ENCODE data around the gene LGR5.
"Not testable (repeated sequence)": the region's sequence is repeated elsewhere in the genome, so short reads cannot be mapped to it uniquely, and the experiment has no call there.

LGR5 gene

GRCh38 chr12:71541583-71541982 is 102.0 kb downstream of the LGR5 start:
- Histone ChIP-seq H3K36me3 (ENCODE audit: control insufficient read depth, insufficient read depth, low read length) (no peaks in the 10 kb centered on the region), H3K4me3 (ENCODE audit: low read length) (no peak overlapping the region), H3K4me1 (ENCODE audit: control insufficient read depth, insufficient read depth, low read length) (no peaks in the 10 kb centered on the region), H3K9ac (ENCODE audit: low read length) (no peak overlapping the region), H3K27me3 (ENCODE audit: control insufficient read depth, insufficient read depth, low read length) (no peaks in the 10 kb centered on the region), H3K27ac (ENCODE audit: low read depth, low read length) (no peak overlapping the region)

GRCh38 chr12:71546322-71546861 is 106.8 kb downstream of the LGR5 start:
- Histone ChIP-seq H3K9ac (ENCODE audit: low read length) (no peak overlapping the region), H3K4me3 (ENCODE audit: low read length) (no peak overlapping the region), H3K27me3 (ENCODE audit: control insufficient read depth, insufficient read depth, low read length) (no peaks in the 10 kb centered on the region), H3K36me3 (ENCODE audit: control insufficient read depth, insufficient read depth, low read length) (no peaks in the 10 kb centered on the region), H3K4me1 (ENCODE audit: control insufficient read depth, insufficient read depth, low read length) (no peaks in the 10 kb centered on the region), H3K27ac (ENCODE audit: low read depth, low read length) (no peak overlapping the region)

- H3K27me3 ChIP-seq (ENCODE audit: control insufficient read depth, insufficient read depth, low read length), result no peaks in the 10 kb centered on the region
- H3K36me3 ChIP-seq (ENCODE audit: control insufficient read depth, insufficient read depth, low read length), result no peaks in the 10 kb centered on the region
- no peak overlapping the region for H3K4me3 ChIP-seq (ENCODE audit: low read length)
- H3K4me1 ChIP-seq (ENCODE audit: control insufficient read depth, insufficient read depth, low read length), result no peaks in the 10 kb centered on the region
- H3K9ac ChIP-seq (ENCODE audit: low read length), result no peak overlapping the region
- no peak overlapping the region for H3K27ac ChIP-seq (ENCODE audit: low read depth, low read length)
These were observed 109.3 kb downstream of the LGR5 start for GRCh38 chr12:71548893-71549292.

- H3K27ac ChIP-seq (ENCODE audit: low read depth, low read length), result no peak overlapping the region
- H3K4me3 ChIP-seq (ENCODE audit: low read length), result no peak overlapping the region
- H3K9ac ChIP-seq (ENCODE audit: low read length), result no peak overlapping the region
These were observed 111.9 kb downstream of the LGR5 start for GRCh38 chr12:71551529-71551928.

GRCh38 chr12:71552728-71553501 is 113.3 kb downstream of the LGR5 start:
- Histone ChIP-seq H3K4me3 (ENCODE audit: low read length) (no peak overlapping the region), H3K27me3 (ENCODE audit: control insufficient read depth, insufficient read depth, low read length) (no peaks in the 10 kb centered on the region), H3K4me1 (ENCODE audit: control insufficient read depth, insufficient read depth, low read length) (no peaks in the 10 kb centered on the region), H3K27ac (ENCODE audit: low read depth, low read length) (no peak overlapping the region), H3K9ac (ENCODE audit: low read length) (no peak overlapping the region), H3K36me3 (ENCODE audit: control insufficient read depth, insufficient read depth, low read length) (no peaks in the 10 kb centered on the region)

More at GRCh38 chr12:71551529-71551928, 111.9 kb downstream of the LGR5 start:
- Histone ChIP-seq H3K4me1 (ENCODE audit: control insufficient read depth, insufficient read depth, low read length) (no peaks in the 10 kb centered on the region), H3K27me3 (ENCODE audit: control insufficient read depth, insufficient read depth, low read length) (no peaks in the 10 kb centered on the region), H3K36me3 (ENCODE audit: control insufficient read depth, insufficient read depth, low read length) (no peaks in the 10 kb centered on the region)

GRCh38 chr12:71555191-71555590 is 115.6 kb downstream of the LGR5 start:
- H3K27ac ChIP-seq (ENCODE audit: low read depth, low read length), result no peak overlapping the region
- no peaks in the 10 kb centered on the region for H3K36me3 ChIP-seq (ENCODE audit: control insufficient read depth, insufficient read depth, low read length)
- H3K27me3 ChIP-seq (ENCODE audit: control insufficient read depth, insufficient read depth, low read length), result no peaks in the 10 kb centered on the region
- H3K4me3 ChIP-seq (ENCODE audit: low read length), result no peak overlapping the region
- H3K4me1 ChIP-seq (ENCODE audit: control insufficient read depth, insufficient read depth, low read length), result no peaks in the 10 kb centered on the region
- H3K9ac ChIP-seq (ENCODE audit: low read length), result no peak overlapping the region

GRCh38 chr12:71555789-71556188 is 116.2 kb downstream of the LGR5 start:
- not testable (repeated sequence) for H3K36me3 ChIP-seq (ENCODE audit: control insufficient read depth, insufficient read depth, low read length); H3K27me3 ChIP-seq (ENCODE audit: control insufficient read depth, insufficient read depth, low read length)

GRCh38 chr12:71556448-71556847 is 116.8 kb downstream of the LGR5 start:
- no peaks in the 10 kb centered on the region for H3K27me3 ChIP-seq (ENCODE audit: control insufficient read depth, insufficient read depth, low read length)
- no peak overlapping the region for H3K4me3 ChIP-seq (ENCODE audit: low read length)
- H3K27ac ChIP-seq (ENCODE audit: low read depth, low read length), result no peak overlapping the region
- H3K36me3 ChIP-seq (ENCODE audit: control insufficient read depth, insufficient read depth, low read length), result no peaks in the 10 kb centered on the region
- no peaks in the 10 kb centered on the region for H3K4me1 ChIP-seq (ENCODE audit: control insufficient read depth, insufficient read depth, low read length)
- H3K9ac ChIP-seq (ENCODE audit: low read length), result no peak overlapping the region

More at GRCh38 chr12:71555789-71556188, 116.2 kb downstream of the LGR5 start:
- not testable (repeated sequence) for H3K27ac ChIP-seq (ENCODE audit: low read depth, low read length); H3K9ac ChIP-seq (ENCODE audit: low read length); H3K4me1 ChIP-seq (ENCODE audit: control insufficient read depth, insufficient read depth, low read length); H3K4me3 ChIP-seq (ENCODE audit: low read length)

- no peaks in the 10 kb centered on the region for H3K4me1 ChIP-seq (ENCODE audit: control insufficient read depth, insufficient read depth, low read length)
- H3K4me3 ChIP-seq (ENCODE audit: low read length), result no peak overlapping the region
- H3K27ac ChIP-seq (ENCODE audit: low read depth, low read length), result no peak overlapping the region
- no peaks in the 10 kb centered on the region for H3K27me3 ChIP-seq (ENCODE audit: control insufficient read depth, insufficient read depth, low read length)
- H3K36me3 ChIP-seq (ENCODE audit: control insufficient read depth, insufficient read depth, low read length), result no peaks in the 10 kb centered on the region
- H3K9ac ChIP-seq (ENCODE audit: low read length), result no peak overlapping the region
These were observed 117.3 kb downstream of the LGR5 start for GRCh38 chr12:71556875-71557274.

- Histone ChIP-seq H3K36me3 (ENCODE audit: control insufficient read depth, insufficient read depth, low read length) (no peaks in the 10 kb centered on the region), H3K27ac (ENCODE audit: low read depth, low read length) (no peak overlapping the region), H3K27me3 (ENCODE audit: control insufficient read depth, insufficient read depth, low read length) (no peaks in the 10 kb centered on the region), H3K9ac (ENCODE audit: low read length) (no peak overlapping the region), H3K4me3 (ENCODE audit: low read length) (no peak overlapping the region), H3K4me1 (ENCODE audit: control insufficient read depth, insufficient read depth, low read length) (no peaks in the 10 kb centered on the region)
These were observed 118.8 kb downstream of the LGR5 start for GRCh38 chr12:71558445-71558844.

- Histone ChIP-seq H3K4me1 (ENCODE audit: control insufficient read depth, insufficient read depth, low read length) (no peaks in the 10 kb centered on the region), H3K4me3 (ENCODE audit: low read length) (no peak overlapping the region), H3K9ac (ENCODE audit: low read length) (no peak overlapping the region), H3K27ac (ENCODE audit: low read depth, low read length) (no peak overlapping the region), H3K36me3 (ENCODE audit: control insufficient read depth, insufficient read depth, low read length) (no peaks in the 10 kb centered on the region), H3K27me3 (ENCODE audit: control insufficient read depth, insufficient read depth, low read length) (no peaks in the 10 kb centered on the region)
These were observed 123.3 kb downstream of the LGR5 start for GRCh38 chr12:71562676-71563595.

- Histone ChIP-seq H3K9ac (ENCODE audit: low read length) (no peak overlapping the region), H3K36me3 (ENCODE audit: control insufficient read depth, insufficient read depth, low read length) (no peaks in the 10 kb centered on the region), H3K27me3 (ENCODE audit: control insufficient read depth, insufficient read depth, low read length) (no peaks in the 10 kb centered on the region), H3K4me3 (ENCODE audit: low read length) (no peak overlapping the region), H3K27ac (ENCODE audit: low read depth, low read length) (no peak overlapping the region), H3K4me1 (ENCODE audit: control insufficient read depth, insufficient read depth, low read length) (no peaks in the 10 kb centered on the region)
These were observed 125.9 kb downstream of the LGR5 start for GRCh38 chr12:71565535-71565934.
